CD4-positive, alpha-beta T cell treated with Interleukin-15 for 4 hours (primary cell): ENCODE data around the gene PDZD2.

Experiments used
- DNase-seq: peaks from one replicate; pipeline ENCODE4 v3.0.0-alpha.2; 2020; ENCODE audit warnings: low spot score

Gene PDZD2

DNA sequence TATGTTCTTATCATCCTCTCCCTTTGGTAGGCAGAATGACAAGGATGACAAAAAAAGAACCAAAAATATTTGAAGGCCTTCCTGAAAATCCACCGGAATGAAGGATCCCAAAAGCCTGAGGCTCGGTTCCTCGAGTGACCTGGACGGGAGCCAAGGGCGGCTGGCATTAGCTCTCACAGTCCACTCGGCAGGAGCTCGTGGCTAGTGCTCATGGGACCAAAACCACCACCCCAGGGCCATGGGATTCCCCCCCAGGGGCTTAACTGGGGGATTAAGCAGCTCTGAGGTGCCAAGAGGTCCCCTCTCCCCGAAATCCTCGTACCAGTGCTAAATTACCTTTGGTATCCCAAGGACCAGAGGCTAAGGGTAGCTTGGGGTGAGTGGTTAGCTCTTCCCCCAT lies 586 bp upstream of the PDZD2 start:
- DNase-seq = no peak

DNA sequence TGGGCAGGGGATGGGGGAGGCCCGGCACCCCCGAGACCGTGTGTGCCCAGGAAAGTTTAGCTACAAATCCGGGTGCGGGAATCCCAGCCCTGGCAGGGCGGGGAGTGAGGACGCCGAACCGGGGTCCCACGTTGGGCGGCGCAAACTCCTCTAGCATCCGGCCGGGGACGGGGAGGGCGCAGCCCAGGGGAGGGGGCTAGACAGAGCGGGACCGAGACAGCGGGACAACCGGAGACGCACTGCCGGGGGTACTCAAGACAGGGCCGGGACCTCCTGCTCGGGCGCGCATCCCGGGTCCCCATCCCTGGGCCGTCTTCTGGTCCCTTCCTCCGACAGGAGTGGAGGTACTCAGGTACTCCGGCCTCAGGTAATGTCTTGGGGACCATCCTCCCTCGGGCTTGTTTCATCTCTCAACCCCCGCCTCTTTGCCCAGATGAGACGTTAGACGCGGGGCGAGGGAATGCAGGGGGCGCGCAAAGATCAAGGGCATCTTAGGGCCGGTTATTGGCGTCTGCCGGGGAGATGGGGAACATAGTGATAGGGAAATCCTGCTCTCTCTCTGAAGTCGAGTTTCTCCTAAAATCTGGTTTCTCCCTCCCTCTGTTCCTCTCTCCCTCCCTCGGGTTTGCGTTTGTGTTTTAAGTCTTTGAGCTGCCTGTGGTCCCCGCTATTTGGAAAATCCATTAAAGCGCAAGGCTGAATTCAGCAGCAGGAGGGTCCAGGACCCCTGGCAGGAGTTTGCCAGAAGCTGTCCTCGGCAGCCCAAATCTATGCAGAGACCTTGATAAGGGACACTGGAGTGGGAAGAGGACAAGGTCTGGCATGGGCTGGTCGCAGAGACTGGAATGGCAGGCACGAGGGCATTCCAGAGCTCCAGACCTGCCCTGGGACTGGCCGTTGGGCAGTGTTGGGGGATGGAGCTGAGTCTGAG lies 815 bp downstream of the PDZD2 start:
- no peak for DNase-seq

DNA sequence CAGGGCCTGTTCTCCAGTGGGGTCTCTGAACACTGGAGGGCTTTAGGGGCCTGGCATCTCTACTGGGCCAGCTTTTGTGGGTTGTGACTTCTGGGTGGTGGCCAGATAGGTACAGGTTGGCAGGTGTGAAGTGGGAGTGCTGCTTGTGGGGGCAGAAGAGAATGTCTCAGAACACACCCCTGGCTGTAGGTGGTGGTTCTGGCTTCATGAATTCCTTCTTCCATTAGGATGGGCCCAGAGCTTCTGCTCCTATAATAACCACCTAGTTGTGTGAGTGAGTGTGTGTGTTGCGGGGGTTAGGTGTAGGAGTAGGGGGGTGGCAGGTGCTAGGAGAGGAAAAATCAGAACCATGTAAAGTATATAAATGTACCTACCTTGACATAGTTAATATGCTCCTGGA lies 1.6 kb downstream of the PDZD2 start:
- no peak for DNase-seq

DNA sequence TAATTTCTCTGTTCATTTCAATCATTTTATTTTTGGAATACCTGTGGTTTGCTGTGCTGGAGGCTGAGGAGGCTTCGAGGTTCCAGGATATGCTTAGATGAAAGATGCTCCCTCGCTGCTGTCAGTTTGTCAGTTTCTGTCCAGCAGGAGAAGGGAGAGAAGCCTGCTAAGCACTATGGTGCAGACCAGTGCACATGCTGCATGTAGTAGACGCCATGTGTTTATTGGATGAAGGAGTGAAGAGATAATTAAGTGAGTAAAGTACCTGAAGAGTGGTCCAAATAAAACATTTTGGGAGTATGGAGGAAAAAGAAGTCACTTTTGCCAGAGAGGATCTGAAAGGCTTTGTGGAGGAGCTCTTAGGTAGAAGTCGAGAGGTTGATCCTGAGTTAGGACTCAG lies 2.1 kb downstream of the PDZD2 start:
- no peak for DNase-seq

- no peak for DNase-seq
Observed at GRCh38 chr5:31641575-31641974, 2.6 kb downstream of the PDZD2 start.

DNA sequence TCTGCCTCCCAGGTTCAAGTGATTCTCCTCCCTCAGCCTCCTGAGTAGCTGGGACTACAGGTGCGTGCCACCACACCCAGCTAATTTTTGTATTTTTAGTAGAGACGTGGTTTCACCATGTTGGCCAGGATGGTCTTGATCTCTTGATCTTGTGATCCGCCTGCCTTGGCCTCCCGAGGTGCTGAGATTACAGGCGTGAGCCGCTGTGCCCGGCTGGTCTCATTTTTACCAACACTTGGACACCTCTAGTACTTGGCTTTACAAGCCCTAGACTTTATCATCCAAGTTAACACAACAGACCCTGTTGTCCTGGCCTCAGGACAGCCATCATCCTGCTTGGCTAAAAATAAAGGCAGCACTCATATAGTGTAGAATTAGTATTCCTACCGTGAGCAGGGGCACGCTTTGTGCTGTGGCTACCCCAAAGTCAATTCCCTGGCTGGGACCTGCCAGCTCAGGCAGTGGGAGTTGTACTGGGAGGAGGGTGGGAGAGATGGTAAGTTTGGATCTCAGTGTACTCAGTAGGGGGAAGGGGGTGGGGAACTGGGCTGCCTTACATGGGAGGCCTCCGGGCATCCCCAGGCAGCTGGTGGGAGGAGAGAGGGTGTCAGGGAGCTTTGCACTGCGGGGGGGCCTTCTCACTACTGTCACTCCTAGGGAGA lies 6.6 kb downstream of the PDZD2 start:
- no peak for DNase-seq

GRCh38 chr5:31648326-31648725 lies 9.4 kb downstream of the PDZD2 start:
- DNase-seq = no peak

DNA sequence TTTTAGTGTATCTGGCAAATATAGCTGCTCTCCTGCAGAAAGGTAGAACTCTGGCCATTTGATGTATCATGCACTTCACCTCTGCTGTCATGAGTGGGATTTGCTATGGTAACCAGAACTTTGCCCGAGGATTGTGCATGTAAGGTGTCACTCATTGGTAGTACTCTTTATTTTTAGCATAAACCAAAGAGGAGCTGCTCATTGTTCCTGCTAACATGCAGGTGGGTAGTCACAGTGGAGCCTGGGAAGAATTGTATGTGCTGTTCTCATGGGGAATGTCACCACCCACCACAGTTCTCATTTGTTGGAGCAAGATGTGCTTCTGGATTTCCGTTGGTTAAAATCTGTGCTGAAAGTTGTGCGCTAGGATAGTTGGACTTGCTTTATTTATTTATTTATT lies 12.3 kb downstream of the PDZD2 start:
- DNase-seq = no peak

- no peak for DNase-seq
Observed at GRCh38 chr5:31655491-31655890, 16.6 kb downstream of the PDZD2 start.

- no peak for DNase-seq
Observed at GRCh38 chr5:31656806-31657205, 17.9 kb downstream of the PDZD2 start.

DNA sequence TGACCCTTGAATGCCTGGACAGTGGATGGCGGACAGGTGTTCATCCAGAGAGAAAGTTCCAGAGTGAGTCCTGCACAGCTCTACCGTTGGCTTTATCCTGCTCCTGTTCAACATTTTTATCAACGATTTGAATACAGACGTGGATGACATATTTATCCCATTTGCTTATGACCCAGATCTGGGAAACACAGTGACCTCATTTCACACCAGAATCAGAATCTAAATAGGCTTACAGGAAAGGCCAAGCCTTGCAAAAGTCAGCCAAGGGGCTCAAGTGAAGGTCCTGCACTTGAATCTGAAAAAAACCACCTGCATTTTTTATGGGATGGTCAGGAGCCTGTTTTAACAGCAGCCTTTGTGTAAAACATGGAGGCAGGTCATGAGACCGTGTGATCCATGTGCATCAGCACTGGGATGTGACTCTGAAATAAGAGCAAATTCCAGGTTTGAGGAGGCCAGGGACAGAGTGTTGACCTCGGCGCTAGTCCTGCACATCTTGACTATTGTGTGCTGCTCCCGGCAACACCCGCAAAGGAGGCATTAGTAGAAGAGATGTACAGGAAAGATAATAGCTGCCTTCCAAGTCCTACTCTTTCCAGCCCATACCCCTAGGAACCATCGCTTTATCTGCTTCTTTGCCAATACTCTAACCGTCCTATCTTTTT lies 18.5 kb downstream of the PDZD2 start:
- no peak for DNase-seq

GRCh38 chr5:31661257-31661656 lies 22.3 kb downstream of the PDZD2 start:
- DNase-seq = no peak

DNA sequence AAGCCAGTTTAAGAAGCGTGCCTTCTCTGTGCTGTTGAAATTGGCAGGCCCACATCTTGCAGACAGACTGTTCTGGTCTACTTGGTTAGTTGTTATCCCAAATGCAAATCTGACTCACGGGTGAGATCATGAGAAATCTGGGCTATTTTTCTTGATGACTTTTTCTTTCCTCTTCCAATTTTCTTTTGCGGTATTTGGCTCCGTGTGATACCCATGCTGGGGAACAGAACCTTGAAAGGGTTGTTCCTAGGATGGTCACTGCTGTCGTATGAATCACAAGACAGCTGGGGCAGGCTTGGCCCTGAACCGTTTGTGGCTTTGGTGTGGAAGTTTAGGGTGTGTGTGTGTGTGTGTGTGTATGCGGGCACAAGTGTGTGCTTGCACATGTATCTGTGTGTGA lies 24.6 kb downstream of the PDZD2 start:
- no peak for DNase-seq

DNA sequence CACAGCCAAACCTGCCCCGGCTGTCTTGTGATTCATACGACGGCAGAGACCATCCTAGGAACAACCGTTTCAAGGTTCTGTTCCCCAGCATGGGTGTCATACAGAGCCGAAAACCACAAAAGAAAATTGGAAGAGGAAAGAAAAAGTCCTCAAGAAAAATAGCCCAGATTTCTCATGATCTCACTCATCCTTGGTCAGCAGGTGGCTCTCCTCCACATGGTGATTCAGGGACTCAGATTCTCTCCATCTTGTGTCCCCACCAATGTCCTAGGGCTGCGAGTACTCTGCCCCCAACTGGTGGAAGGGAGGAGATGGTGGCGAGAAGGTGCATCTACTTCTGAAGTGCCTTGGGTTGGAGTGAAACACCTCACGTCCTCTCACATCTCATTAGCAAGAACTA lies 25.6 kb downstream of the PDZD2 start:
- DNase-seq = no peak

DNA sequence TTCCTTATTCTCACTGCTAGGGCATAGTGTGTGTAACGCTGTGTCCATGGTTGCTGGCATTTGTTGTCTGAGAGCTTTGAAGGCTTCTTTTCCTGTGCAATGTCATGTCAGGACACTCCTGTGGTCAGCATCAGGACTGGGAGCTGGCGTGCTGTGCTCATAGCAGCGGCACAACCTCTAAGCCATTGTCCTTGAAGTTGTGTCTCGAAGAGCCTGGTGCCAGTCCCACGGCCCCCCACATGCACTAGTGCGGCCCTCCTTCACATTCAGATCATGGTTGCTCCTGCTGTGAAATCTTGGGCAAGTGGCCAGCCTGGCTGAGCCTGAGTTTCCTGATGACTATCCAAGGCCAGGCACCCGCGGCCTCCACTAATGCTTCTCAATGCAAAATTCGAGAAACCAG lies 32.4 kb downstream of the PDZD2 start:
- DNase-seq = no peak

- DNase-seq = no peak
Observed at GRCh38 chr5:31674371-31674951, 35.5 kb downstream of the PDZD2 start.

DNA sequence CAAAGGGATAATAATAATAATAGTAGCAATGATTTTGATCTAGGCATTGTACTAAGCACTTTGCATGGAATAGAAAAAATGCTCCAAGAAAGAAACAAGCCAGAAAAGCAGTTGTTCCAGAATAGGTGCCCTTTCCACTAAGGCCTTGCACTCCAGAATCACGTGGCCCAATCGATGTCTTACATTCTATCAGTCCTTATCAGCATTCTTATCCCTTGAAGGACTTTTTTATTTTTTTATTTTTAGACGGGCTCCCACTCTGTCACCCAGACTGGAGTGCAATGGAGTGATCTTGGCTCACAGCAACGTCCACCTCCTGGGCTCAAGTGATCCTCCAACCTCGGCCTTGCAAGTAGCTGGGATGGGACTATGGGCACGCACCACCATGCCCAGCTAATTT lies 36.5 kb downstream of the PDZD2 start:
- DNase-seq = no peak

DNA sequence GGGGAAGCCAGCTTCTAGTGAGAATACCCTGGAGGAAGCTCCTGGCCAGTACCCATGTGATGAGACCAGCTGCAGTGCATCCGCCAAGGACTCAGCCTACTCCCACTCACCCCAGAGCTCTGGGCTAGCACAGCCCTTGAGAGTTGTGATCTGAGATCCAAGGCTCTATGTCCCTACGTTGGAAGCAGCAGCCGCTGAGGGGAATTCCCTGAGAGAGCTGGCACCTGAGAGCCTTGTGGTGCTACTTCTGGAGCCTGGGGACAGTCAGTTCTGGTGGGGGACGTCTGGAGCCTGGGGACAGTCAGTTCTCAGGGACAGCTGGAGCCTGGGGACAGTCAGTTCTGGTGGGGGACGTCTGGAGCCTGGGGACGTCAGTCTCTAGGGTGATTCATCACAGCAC lies 39.2 kb downstream of the PDZD2 start:
- DNase-seq = no peak

DNA sequence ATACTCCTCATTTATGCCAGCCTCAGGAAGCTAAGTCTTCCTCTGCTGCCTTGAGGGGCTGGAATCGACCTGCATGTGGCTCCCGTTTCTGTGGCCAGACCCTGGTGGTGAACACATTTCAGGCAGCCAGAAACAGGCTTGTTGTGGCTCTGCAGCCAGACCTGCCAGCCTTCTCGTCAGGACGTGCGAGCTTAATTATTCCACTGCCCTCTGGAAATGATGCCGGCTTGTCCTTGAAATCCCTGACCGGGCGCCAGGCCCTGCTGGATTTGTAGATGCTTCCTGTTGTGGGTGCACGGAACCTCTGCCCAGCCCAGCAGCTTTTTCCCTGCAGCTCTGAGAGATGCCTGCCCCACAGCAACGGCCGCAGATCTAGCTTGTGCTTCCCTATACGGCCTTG lies 41.6 kb downstream of the PDZD2 start:
- DNase-seq = no peak

- DNase-seq = no peak
Observed at GRCh38 chr5:31682025-31682424, 43.1 kb downstream of the PDZD2 start.

DNA sequence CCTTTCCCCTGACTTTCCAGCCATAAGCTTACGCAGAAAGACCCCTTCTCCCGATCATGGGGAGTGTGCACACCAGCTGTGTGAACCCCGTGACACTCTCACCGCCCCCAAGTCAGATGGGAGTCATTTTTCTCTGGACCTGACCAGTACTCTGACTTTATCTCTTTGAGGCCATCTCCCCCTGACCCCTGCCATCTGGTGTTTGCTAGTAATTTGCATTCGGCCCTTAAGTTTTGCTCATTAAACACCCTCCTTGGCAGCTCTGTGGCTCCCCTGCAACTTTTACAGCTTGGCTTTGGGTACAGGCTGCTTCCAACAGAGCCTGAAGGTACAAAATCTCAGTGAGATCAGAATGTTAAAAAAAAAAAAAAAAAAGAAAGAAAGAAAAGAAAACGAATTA lies 43.9 kb downstream of the PDZD2 start:
- DNase-seq = no peak

GRCh38 chr5:31688515-31689092 lies 49.7 kb downstream of the PDZD2 start:
- DNase-seq = no peak
